ENCODE results near the gene TTLL12.

GRCh38 chr22:43142880-43143562, 43.9 kb downstream of the TTLL12 start, which contains the start of gene MCAT:
- TF ChIP-seq, protein P1, sequence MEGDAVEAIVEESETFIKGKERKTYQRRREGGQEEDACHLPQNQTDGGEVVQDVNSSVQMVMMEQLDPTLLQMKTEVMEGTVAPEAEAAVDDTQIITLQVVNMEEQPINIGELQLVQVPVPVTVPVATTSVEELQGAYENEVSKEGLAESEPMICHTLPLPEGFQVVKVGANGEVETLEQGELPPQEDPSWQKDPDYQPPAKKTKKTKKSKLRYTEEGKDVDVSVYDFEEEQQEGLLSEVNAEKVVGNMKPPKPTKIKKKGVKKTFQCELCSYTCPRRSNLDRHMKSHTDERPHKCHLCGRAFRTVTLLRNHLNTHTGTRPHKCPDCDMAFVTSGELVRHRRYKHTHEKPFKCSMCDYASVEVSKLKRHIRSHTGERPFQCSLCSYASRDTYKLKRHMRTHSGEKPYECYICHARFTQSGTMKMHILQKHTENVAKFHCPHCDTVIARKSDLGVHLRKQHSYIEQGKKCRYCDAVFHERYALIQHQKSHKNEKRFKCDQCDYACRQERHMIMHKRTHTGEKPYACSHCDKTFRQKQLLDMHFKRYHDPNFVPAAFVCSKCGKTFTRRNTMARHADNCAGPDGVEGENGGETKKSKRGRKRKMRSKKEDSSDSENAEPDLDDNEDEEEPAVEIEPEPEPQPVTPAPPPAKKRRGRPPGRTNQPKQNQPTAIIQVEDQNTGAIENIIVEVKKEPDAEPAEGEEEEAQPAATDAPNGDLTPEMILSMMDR (IDR thresholded peaks at IDR 0.05; ENCODE audit: control extremely low read depth in 1 of 3, insufficient read depth in 1 of 3, low read depth in 1 of 3, low read length in 3 of 3): no peak
- TF ChIP-seq POLR2AphosphoS5 (IDR thresholded peaks at IDR 0.05; ENCODE audit: low read depth, low read length) (no peak), JUND (IDR thresholded peaks at IDR 0.05; ENCODE audit: low read length) (no peak), RNF2 (IDR thresholded peaks at IDR 0.05; ENCODE audit: borderline replicate concordance, low read depth, low read length, missing control alignments, poor library complexity, severe bottlenecking) (no peak), ASH2L (IDR thresholded peaks at IDR 0.05; ENCODE audit: low read length) (peak; percentile 68), CEBPB (IDR thresholded peaks at IDR 0.05; ENCODE audit: low read depth, low read length) (no peak), EGR1 (IDR thresholded peaks at IDR 0.05; ENCODE audit: borderline replicate concordance, low read depth, low read length) (0 out of 2 replicates have a peak, but pooled peaks have one; percentile 15)
- TF ChIP-seq, protein P2, sequence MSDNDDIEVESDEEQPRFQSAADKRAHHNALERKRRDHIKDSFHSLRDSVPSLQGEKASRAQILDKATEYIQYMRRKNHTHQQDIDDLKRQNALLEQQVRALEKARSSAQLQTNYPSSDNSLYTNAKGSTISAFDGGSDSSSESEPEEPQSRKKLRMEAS (IDR thresholded peaks at IDR 0.05): peak; percentile 82
